HepG2 (cell line): ENCODE results near the gene TBC1D16. TPM values are rescaled to one million over a fixed set of nuclear protein-coding genes. Genes with fewer than 3 reads are reported as not detected.

ENCODE experiments used
- ATAC-seq: fragments of 200-7000 bp; cut with Tn5 transposase; 3 replicates; pipeline ENCODE4 v1.9.1; 2020; ENCODE audit warnings: mild to moderate bottlenecking, moderate library complexity
- BruUV-seq: library from RNA; stranded (reverse); fragments of 400-500 nt; replicated peaks from 2 replicates; lab custom pipeline; 2021; lab: Mats Ljungman, UMichigan
- CTCF ChIA-PET: fragments of 300-600 bp; formaldehyde crosslinking; extraction: SDS; loops from one replicate; lab custom pipeline; 2021; ENCODE audit warnings: low total read pairs, inconsistent platforms, low intra/inter-chr PET ratio; lab: Yijun Ruan, JAX
- POLR2A ChIA-PET: fragments of 350-600 bp; sonication (Branson Sonifier 250); formaldehyde crosslinking; loops from one replicate; lab custom pipeline; 2020; ENCODE audit warnings: antibody characterized with exemption, inconsistent platforms; lab: Yijun Ruan, JAX
- DNase-seq: peaks from one replicate; pipeline ENCODE4 v3.0.0-alpha.2; 2015; ENCODE audit warnings: low spot score
- FAIRE-seq: peaks from 3 replicates; lab custom pipeline; 2011; peaks lifted over from hg19 to GRCh38; lab: Jason Lieb, UNC
- H2AFZ ChIP-seq: one replicate; pipeline ENCODE4 v1.6.1; 2011; ENCODE audit warnings: low read length, inconsistent platforms
- H3K27ac ChIP-seq: fragments of 300-600 bp; 3 replicates; pipeline ENCODE4 v1.8.0; 2011; ENCODE audit warnings: mixed run types, mild to moderate bottlenecking, mixed read lengths, low read length, inconsistent platforms; ENCODE audit not compliant: insufficient read depth; ENCODE audit errors: extremely low read length
- H3K27me3 ChIP-seq, 2 experiments: fragments of 200-600 bp in 1 of 2; 2 replicates in 1 of 2; 3 replicates in 1 of 2; pipeline versions ENCODE4 v1.6.0 to v1.8.0; 2011; ENCODE audit warnings: low read length in 2 of 2, mild to moderate bottlenecking in 2 of 2, moderate library complexity in 2 of 2, inconsistent platforms in 1 of 2; ENCODE audit not compliant: insufficient read depth in 2 of 2, control insufficient read depth in 1 of 2
- H3K36me3 ChIP-seq, 2 experiments: fragments of 200-600 bp in 1 of 2; replicated peaks in 1 of 2; 2 replicates in 1 of 2; 3 replicates in 1 of 2; pipeline versions ENCODE4 v1.5.1 to v1.8.0; 2011; ENCODE audit warnings: low read length in 2 of 2, inconsistent platforms in 1 of 2; ENCODE audit not compliant: insufficient read depth in 2 of 2, control insufficient read depth in 1 of 2
- H3K4me1 ChIP-seq: 2 replicates; pipeline ENCODE4 v1.5.1; 2012; ENCODE audit warnings: low read length, inconsistent platforms; ENCODE audit not compliant: insufficient read depth
- H3K4me2 ChIP-seq: 2 replicates; pipeline ENCODE4 v1.6.0; 2011; ENCODE audit warnings: low read depth, low read length, inconsistent platforms
- H3K4me3 ChIP-seq, 3 experiments: fragments of 200-600 bp in 1 of 3; sonication (generic), shearing (Covaris generic) in 1 of 3; replicated peaks in 1 of 3; 2 replicates each; pipeline ENCODE4 v1.5.1; 2011 to 2016; ENCODE audit warnings: low read length in 3 of 3, inconsistent platforms in 2 of 3, low read depth in 2 of 3, mild to moderate bottlenecking in 2 of 3, control low read depth in 1 of 3, mixed read lengths in 1 of 3; ENCODE audit not compliant: insufficient read depth in 1 of 3
- H3K79me2 ChIP-seq: one replicate; pipeline ENCODE4 v1.6.1; 2011; ENCODE audit warnings: low read length, inconsistent platforms; ENCODE audit not compliant: insufficient read depth
- H3K9ac ChIP-seq: 2 replicates; pipeline ENCODE4 v1.6.0; 2011; ENCODE audit warnings: mild to moderate bottlenecking, low read depth, low read length, inconsistent platforms; ENCODE audit not compliant: insufficient read depth
- H3K9me3 ChIP-seq: 2 replicates; pipeline ENCODE4 v1.5.1; 2012; ENCODE audit warnings: mild to moderate bottlenecking, low read length
- H4K20me1 ChIP-seq: 2 replicates; pipeline ENCODE4 v1.6.0; 2011; ENCODE audit warnings: inconsistent platforms, mild to moderate bottlenecking, low read length, moderate library complexity; ENCODE audit not compliant: insufficient read depth
- ATRX ChIP-seq: sonication (generic); formaldehyde crosslinking; IDR thresholded peaks from 2 replicates; pipeline ENCODE4 v1.4.0; 2020; ENCODE audit warnings: missing genetic modification reagents, borderline replicate concordance
- FIP1L1 ChIP-seq: fragments of 200-400 bp; formaldehyde crosslinking; IDR thresholded peaks from 2 replicates; pipeline ENCODE4 v1.6.1; 2018; ENCODE audit warnings: low read depth, mild to moderate bottlenecking, low read length, moderate library complexity, borderline replicate concordance; ENCODE audit not compliant: insufficient read depth
- FOXO1 ChIP-seq: sonication (generic); formaldehyde crosslinking; IDR thresholded peaks from 2 replicates; pipeline ENCODE4 v1.4.0; 2020; ENCODE audit warnings: missing genetic modification reagents
- HCFC1 ChIP-seq: fragments of 150-350 bp; IDR thresholded peaks from 2 replicates; pipeline ENCODE4 v1.6.1; 2014; ENCODE audit warnings: low read depth, low read length
- IKZF1 ChIP-seq: fragments of 450-650 bp; IDR thresholded peaks from 2 replicates; pipeline ENCODE4 v1.7.1; 2016
- REPIN1 ChIP-seq: sonication (generic); formaldehyde crosslinking; IDR thresholded peaks from 2 replicates; pipeline ENCODE4 v1.8.0; 2022; ENCODE audit warnings: missing genetic modification reagents, low read depth, mild to moderate bottlenecking, borderline replicate concordance
- REST ChIP-seq, 2 experiments: IDR thresholded peaks; 2 replicates each; pipeline ENCODE4 v1.6.1; 2011 to 2012; ENCODE audit warnings: low read length in 2 of 2, borderline replicate concordance in 1 of 2, low read depth in 1 of 2, mild to moderate bottlenecking in 1 of 2, moderate library complexity in 1 of 2
- SP4 ChIP-seq: sonication (generic); formaldehyde crosslinking; IDR thresholded peaks from 2 replicates; pipeline ENCODE4 v1.8.1; 2023; ENCODE audit warnings: mild to moderate bottlenecking, missing genetic modification reagents
- SPEN ChIP-seq: sonication (generic); formaldehyde crosslinking; IDR thresholded peaks from 2 replicates; pipeline ENCODE4 v1.5.1; 2020; ENCODE audit warnings: low read depth, mild to moderate bottlenecking, missing genetic modification reagents
- TCF7 ChIP-seq: sonication (generic); IDR thresholded peaks from 2 replicates; pipeline ENCODE4 v1.6.1; 2016; ENCODE audit warnings: antibody characterized with exemption, low read depth
- ZNF20 ChIP-seq: sonication (generic); formaldehyde crosslinking; IDR thresholded peaks from 2 replicates; pipeline ENCODE4 v1.4.0; 2020; ENCODE audit warnings: mild to moderate bottlenecking, moderate library complexity, missing genetic modification reagents
- ZNF276 ChIP-seq: sonication (generic); formaldehyde crosslinking; IDR thresholded peaks from 2 replicates; pipeline ENCODE4 v1.4.0; 2020; ENCODE audit warnings: mild to moderate bottlenecking, low read depth, missing genetic modification reagents
- ZNF296 ChIP-seq: sonication (generic); formaldehyde crosslinking; conservative IDR thresholded peaks from 2 replicates; pipeline ENCODE4 v1.5.0; 2020; ENCODE audit warnings: mild to moderate bottlenecking, missing genetic modification reagents
- ZNF343 ChIP-seq: sonication (generic); formaldehyde crosslinking; IDR thresholded peaks from 2 replicates; pipeline ENCODE4 v1.4.0; 2020; ENCODE audit warnings: mild to moderate bottlenecking, missing genetic modification reagents
- WGBS: methylation state at CpG from one replicate; pipeline ENCODE4 v1.1.6; 2017; ENCODE audit warnings: low lambda C conversion rate; 5-methylcytosine and 5-hydroxymethylcytosine counted together
- in situ Hi-C: cut with HindIII; loops from 2 replicates; pipeline ENCODE4 v1.10.0; 2017; ENCODE audit warnings: low pct_unique_long_range_greater_than_20kb; ENCODE audit not compliant: extremely low pct_ligation_motif_present
- intact Hi-C: fragments of 100-400 bp; cut with micrococcal nuclease; formaldehyde crosslinking; loops from one replicate; pipeline ENCODE4 v1.10.0; 2022; ENCODE audit not compliant: unreplicated experiment
- polyA plus RNA-seq, 8 experiments: library from polyadenylated mRNA; depleted of rRNA in 3 of 8; stranded (reverse) in 7 of 8; unstranded in 1 of 8; fragments of >200 nt; fragmentation: Illumina TruSeq in 4 of 8; extraction: Trizol in 4 of 8; gene quantifications; 2 replicates each; pipeline versions ENCODE4 v1.2.1 to v1.2.3, GENCODE V29; 2011 to 2016; ENCODE audit warnings: low read depth in 4 of 8, missing spikeins in 1 of 8, mixed read lengths in 1 of 8; ENCODE audit not compliant: insufficient read depth in 1 of 8
- total RNA-seq, 5 experiments: library from RNA; depleted of rRNA; stranded (reverse); fragments of >200 nt; fragmentation: Illumina TruSeq; extraction: Trizol; gene quantifications; 2 replicates each; pipeline ENCODE4 v1.2.3, GENCODE V29; 2016; ENCODE audit warnings: low read depth in 1 of 5

TBC1D16 gene
- total and polyA plus RNA-seq, 2 of the 13 experiments (the other 11 are each of a cell fraction or from before 2014, with no cell fraction given): 14.9 to 24.9 TPM

- peak; percentile 76; the same call in 1 of the 2 replicates for TF ChIP-seq ZNF276 (CRISPR knock-in tag)
- TF ChIP-seq FIP1L1: no peak
- TF ChIP-seq HCFC1: no peak
Observed at GRCh38 chr17:80018917-80019651, 16.6 kb downstream of the TBC1D16 start (continued).

- intact Hi-C loops (no loop called here), in situ Hi-C loops (no loop called here)
- no peaks in the 10 kb centered on the region for H3K9me3 ChIP-seq
- no peak overlapping the region for H3K27ac ChIP-seq
- DNase-seq: no peak
- POLR2A ChIA-PET: interaction anchor here (0.7 to 2.3 kb wide), 4 partner anchors 9 to 107 kb away, joined by 3 to 7 read pairs (median 4); no protein-coding TSS in a partner anchor
- H3K4me3 ChIP-seq: no peak overlapping the region
- no peak for FAIRE-seq
- no peak for ATAC-seq
- WGBS: 96% methylated on average over 18 of the region's 18 CpGs
- no peak overlapping the region for H2AFZ ChIP-seq
- H4K20me1 ChIP-seq: no peaks in the 10 kb centered on the region
- H3K4me2 ChIP-seq: no peak overlapping the region
- BruUV-seq: no TSS peak
- H3K9ac ChIP-seq: no peak overlapping the region
- peaks cover 47% of the 10 kb centered on the region for H3K4me1 ChIP-seq
- H3K36me3 ChIP-seq: peaks cover 8 to 12% of the 10 kb centered on the region in 2 experiments
- H3K27me3 ChIP-seq: no peaks in the 10 kb centered on the region
- H3K79me2 ChIP-seq: peaks cover 5% of the 10 kb centered on the region
- CTCF ChIA-PET: no interaction called here
- TF ChIP-seq TCF7: no peak
- TF ChIP-seq ZNF343 (CRISPR knock-in tag): no peak
- TF ChIP-seq SPEN (CRISPR knock-in tag): no peak
- TF ChIP-seq SP4 (CRISPR knock-in tag): no peak
- TF ChIP-seq ZNF296 (CRISPR knock-in tag): no peak
- TF ChIP-seq ZNF20 (CRISPR knock-in tag): no peak
- TF ChIP-seq FOXO1: no peak
- TF ChIP-seq ATRX (CRISPR knock-in tag): no peak
- no peak for TF ChIP-seq IKZF1
- TF ChIP-seq REPIN1: no peak
- no peak for TF ChIP-seq REST (IDR thresholded peaks at IDR 0.05; ENCODE audit: borderline replicate concordance in 1 of 2, low read depth in 1 of 2, low read length in 2 of 2)
Observed at GRCh38 chr17:80017226-80018010, 18.3 kb downstream of the TBC1D16 start.
